Large intestine (tissue), 1 donor: ENCODE data around the gene CASP14. TPM values are rescaled to one million over a fixed set of nuclear protein-coding genes. Genes with fewer than 3 reads are reported as not detected.

Experiments used
- polyA plus RNA-seq: library from polyadenylated mRNA; unstranded; fragments of 120-200 nt; gene quantifications from one replicate; pipeline ENCODE4 v1.2.1, GENCODE V29; 2013

The CASP14 gene
- polyA plus RNA-seq, 1 donor: not detected

Other genes with a start within 250 kb of the CASP14 start
- gene OR7A5, start 214.3 kb upstream of the CASP14 start, polyA plus RNA-seq: not detected
- gene OR7C1, start 214.3 kb upstream of the CASP14 start, polyA plus RNA-seq: 0.03 TPM
- gene OR7A10, start 200.6 kb upstream of the CASP14 start, polyA plus RNA-seq: not detected
- not detected for gene OR7A17, start 163.3 kb upstream of the CASP14 start, polyA plus RNA-seq
- gene OR7C2, start 108.0 kb upstream of the CASP14 start, polyA plus RNA-seq: not detected
- 0.31 TPM for gene SLC1A6, start 69.6 kb upstream of the CASP14 start, polyA plus RNA-seq
- not detected for gene OR1I1, start 32.7 kb downstream of the CASP14 start, polyA plus RNA-seq
- gene SYDE1, start 57.9 kb downstream of the CASP14 start, polyA plus RNA-seq: 7.9 TPM
- 9.5 TPM for gene NOTCH3, start 151.5 kb downstream of the CASP14 start, polyA plus RNA-seq
- gene EPHX3, start 183.0 kb downstream of the CASP14 start, polyA plus RNA-seq: 0.69 TPM